Measurements from ENCODE around the gene DAP.

DAP gene

DNA sequence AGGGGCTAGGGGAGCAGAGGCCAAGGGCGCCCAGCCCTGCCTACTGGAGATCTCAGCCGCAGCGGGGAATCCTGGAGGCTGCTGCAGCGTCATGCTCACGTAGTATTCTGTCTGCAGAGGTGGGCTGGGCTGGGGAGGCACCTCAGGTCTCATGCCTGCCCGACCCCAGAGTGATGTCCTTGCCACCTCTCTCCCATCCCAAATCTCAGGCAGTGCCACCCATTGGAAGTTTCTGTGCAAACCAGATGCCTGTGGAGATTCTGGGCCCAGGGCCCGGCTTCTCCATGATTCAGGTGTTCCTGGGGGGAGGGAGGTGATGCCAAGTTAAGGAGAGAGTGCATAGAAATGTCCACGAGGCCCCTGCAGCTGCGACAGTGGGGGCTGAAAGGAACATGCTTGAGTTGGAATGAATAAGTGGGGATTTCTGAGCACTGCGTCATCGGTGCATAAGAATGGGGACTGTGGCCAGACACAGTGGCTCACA, 125.1 kb downstream of the DAP start:
- no peak for ATAC-seq (ENCODE audit: insufficient read depth, low read depth)
- no peak overlapping the region for H3K4me3 ChIP-seq (ENCODE audit: low read depth in 1 of 2, low read length in 2 of 2)
- H3K36me3 ChIP-seq (ENCODE audit: insufficient read depth, low read length): peaks cover 48% of the 10 kb centered on the region
- H4K20me1 ChIP-seq (ENCODE audit: insufficient read depth, low read length): peaks cover 28% of the 10 kb centered on the region; the same call in 1 of the 2 replicates
- H3K27ac ChIP-seq (ENCODE audit: low read length): no peak overlapping the region
- peaks cover 7% of the 10 kb centered on the region for H3K9me3 ChIP-seq (ENCODE audit: insufficient read depth, low read length, severe bottlenecking)
- H3K4me1 ChIP-seq (ENCODE audit: insufficient read depth, low read length): peaks cover 3% of the 10 kb centered on the region; the same call in 1 of the 2 replicates
- H3K4me2 ChIP-seq (ENCODE audit: insufficient read depth, low read length): no peak overlapping the region
- H3K9ac ChIP-seq (ENCODE audit: low read depth, low read length): no peak overlapping the region
- DNase-seq: no peak
- H3K79me2 ChIP-seq (ENCODE audit: insufficient read depth, low read length): peaks cover 74% of the 10 kb centered on the region
- H2AFZ ChIP-seq (ENCODE audit: low read depth, low read length): no peak overlapping the region
- H3K27me3 ChIP-seq (ENCODE audit: insufficient read depth, low read length, poor library complexity): no peaks in the 10 kb centered on the region
- TF ChIP-seq, protein P1, sequence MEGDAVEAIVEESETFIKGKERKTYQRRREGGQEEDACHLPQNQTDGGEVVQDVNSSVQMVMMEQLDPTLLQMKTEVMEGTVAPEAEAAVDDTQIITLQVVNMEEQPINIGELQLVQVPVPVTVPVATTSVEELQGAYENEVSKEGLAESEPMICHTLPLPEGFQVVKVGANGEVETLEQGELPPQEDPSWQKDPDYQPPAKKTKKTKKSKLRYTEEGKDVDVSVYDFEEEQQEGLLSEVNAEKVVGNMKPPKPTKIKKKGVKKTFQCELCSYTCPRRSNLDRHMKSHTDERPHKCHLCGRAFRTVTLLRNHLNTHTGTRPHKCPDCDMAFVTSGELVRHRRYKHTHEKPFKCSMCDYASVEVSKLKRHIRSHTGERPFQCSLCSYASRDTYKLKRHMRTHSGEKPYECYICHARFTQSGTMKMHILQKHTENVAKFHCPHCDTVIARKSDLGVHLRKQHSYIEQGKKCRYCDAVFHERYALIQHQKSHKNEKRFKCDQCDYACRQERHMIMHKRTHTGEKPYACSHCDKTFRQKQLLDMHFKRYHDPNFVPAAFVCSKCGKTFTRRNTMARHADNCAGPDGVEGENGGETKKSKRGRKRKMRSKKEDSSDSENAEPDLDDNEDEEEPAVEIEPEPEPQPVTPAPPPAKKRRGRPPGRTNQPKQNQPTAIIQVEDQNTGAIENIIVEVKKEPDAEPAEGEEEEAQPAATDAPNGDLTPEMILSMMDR (IDR thresholded peaks at IDR 0.05; ENCODE audit: borderline replicate concordance, extremely low read depth, low read length, poor library complexity, severe bottlenecking): no peak

DNA sequence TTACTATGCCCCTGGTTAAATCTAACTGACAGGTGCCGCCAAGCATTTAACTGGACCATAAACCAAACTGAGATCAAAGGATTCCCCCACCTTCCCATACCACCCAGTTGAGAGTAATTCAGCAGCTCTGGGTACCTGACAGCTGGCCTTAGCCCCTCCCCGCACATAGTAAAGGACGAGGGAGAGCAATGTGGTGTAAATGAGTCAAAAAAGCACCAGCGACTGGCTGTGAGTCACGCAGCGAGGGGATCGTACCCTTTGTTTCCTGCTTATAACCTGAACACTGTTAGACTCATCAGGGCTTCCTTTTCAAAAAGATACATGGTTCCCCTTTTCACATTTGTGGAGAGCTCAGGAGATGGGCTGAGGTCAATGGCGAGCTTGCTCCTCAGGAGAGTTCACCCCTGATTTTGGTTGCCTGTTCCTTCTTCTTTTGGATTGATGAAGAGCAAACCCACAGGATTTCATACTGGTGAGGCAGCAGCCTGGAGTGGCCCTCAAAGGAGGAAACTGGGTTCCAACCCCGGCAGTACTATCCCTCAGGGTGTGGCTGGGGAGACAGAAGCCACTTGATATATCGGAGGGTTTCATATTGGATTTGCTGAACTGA, 125.7 kb downstream of the DAP start:
- Histone ChIP-seq H3K9ac (ENCODE audit: low read depth, low read length) (no peak overlapping the region), H3K79me2 (ENCODE audit: insufficient read depth, low read length) (peaks cover 73% of the 10 kb centered on the region), H3K4me2 (ENCODE audit: insufficient read depth, low read length) (no peak overlapping the region), H3K27me3 (ENCODE audit: insufficient read depth, low read length, poor library complexity) (no peaks in the 10 kb centered on the region), H2AFZ (ENCODE audit: low read depth, low read length) (no peak overlapping the region), H3K4me3 (ENCODE audit: low read depth in 1 of 2, low read length in 2 of 2) (no peak overlapping the region), H3K4me1 (ENCODE audit: insufficient read depth, low read length) (peaks cover 3% of the 10 kb centered on the region; the same call in 1 of the 2 replicates), H3K27ac (ENCODE audit: low read length) (no peak overlapping the region; the same call in 1 of the 2 replicates), H3K9me3 (ENCODE audit: insufficient read depth, low read length, severe bottlenecking) (peaks cover 7% of the 10 kb centered on the region), H4K20me1 (ENCODE audit: insufficient read depth, low read length) (peaks cover 29% of the 10 kb centered on the region; the same call in 1 of the 2 replicates), H3K36me3 (ENCODE audit: insufficient read depth, low read length) (peaks cover 48% of the 10 kb centered on the region)
- ATAC-seq (ENCODE audit: insufficient read depth, low read depth) (no peak), DNase-seq (no peak)
- TF ChIP-seq EZH2 (IDR thresholded peaks at IDR 0.05; ENCODE audit: borderline replicate concordance, low read depth, low read length, severe bottlenecking): no peak

DNA sequence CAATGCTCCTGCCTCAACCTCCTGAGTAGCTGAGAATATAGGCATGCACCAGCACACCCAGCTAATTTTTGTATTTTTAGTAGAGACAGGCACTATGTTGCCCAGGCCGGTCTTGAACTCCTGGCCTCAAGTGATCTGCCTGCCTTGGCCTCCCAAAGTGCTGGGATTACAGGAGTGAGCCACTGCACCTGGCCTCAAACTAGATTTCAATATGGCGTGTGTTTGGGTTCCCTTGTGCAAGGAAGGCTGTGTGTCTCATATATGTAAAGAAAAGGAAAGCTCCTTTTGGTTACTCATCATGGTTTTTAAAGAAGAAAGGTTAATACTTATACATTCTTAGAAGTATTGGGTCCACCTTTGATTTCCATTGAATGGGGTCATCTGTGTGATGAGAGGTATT, 126.5 kb downstream of the DAP start:
- H3K79me2 ChIP-seq (ENCODE audit: insufficient read depth, low read length): peaks cover 77% of the 10 kb centered on the region
- no peak overlapping the region for H3K4me3 ChIP-seq (ENCODE audit: low read depth in 1 of 2, low read length in 2 of 2)
- H4K20me1 ChIP-seq (ENCODE audit: insufficient read depth, low read length): peaks cover 29% of the 10 kb centered on the region; the same call in 1 of the 2 replicates
- H2AFZ ChIP-seq (ENCODE audit: low read depth, low read length): no peak overlapping the region
- no peak overlapping the region for H3K4me2 ChIP-seq (ENCODE audit: insufficient read depth, low read length)
- H3K36me3 ChIP-seq (ENCODE audit: insufficient read depth, low read length): peaks cover 43% of the 10 kb centered on the region
- no peaks in the 10 kb centered on the region for H3K27me3 ChIP-seq (ENCODE audit: insufficient read depth, low read length, poor library complexity)
- DNase-seq: no peak
- no peak for ATAC-seq (ENCODE audit: insufficient read depth, low read depth)
- peaks cover 3% of the 10 kb centered on the region; the same call in 1 of the 2 replicates for H3K4me1 ChIP-seq (ENCODE audit: insufficient read depth, low read length)
- H3K9me3 ChIP-seq (ENCODE audit: insufficient read depth, low read length, severe bottlenecking): peaks cover 7% of the 10 kb centered on the region
- TF ChIP-seq, protein P1 (IDR thresholded peaks at IDR 0.05; ENCODE audit: borderline replicate concordance, extremely low read depth, low read length, poor library complexity, severe bottlenecking): no peak
- TF ChIP-seq EZH2 (IDR thresholded peaks at IDR 0.05; ENCODE audit: borderline replicate concordance, low read depth, low read length, severe bottlenecking): no peak
- H3K9ac ChIP-seq (ENCODE audit: low read depth, low read length): no peak overlapping the region
- H3K27ac ChIP-seq (ENCODE audit: low read length): no peak overlapping the region

DNA sequence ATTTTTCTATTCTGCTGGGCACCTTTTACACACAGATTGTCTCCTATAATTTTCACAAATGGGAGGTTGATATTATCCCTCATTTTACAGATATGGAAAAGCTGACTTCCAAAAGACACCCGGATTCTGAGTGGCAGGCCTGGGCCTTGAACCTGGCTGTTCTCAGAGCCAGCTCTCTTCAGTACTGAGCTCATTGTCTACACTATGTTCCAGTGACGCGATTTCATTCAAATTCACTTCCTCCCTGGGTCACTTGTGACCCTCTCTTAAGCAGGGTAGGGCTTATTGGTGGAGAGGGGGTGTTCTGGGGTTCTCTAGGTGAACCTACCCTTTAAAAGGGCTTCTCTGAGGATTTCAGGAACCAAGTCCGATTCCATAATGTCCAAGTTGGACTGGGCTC, 127.0 kb downstream of the DAP start:
- H3K79me2 ChIP-seq (ENCODE audit: insufficient read depth, low read length): peaks cover 82% of the 10 kb centered on the region
- TF ChIP-seq EZH2 (IDR thresholded peaks at IDR 0.05; ENCODE audit: borderline replicate concordance, low read depth, low read length, severe bottlenecking): no peak
- TF ChIP-seq, protein P1 (IDR thresholded peaks at IDR 0.05; ENCODE audit: borderline replicate concordance, extremely low read depth, low read length, poor library complexity, severe bottlenecking): no peak
- H3K4me2 ChIP-seq (ENCODE audit: insufficient read depth, low read length): no peak overlapping the region
- DNase-seq (no peak), ATAC-seq (ENCODE audit: insufficient read depth, low read depth) (no peak; the same call in 2 of the 3 replicates)
- H3K4me1 ChIP-seq (ENCODE audit: insufficient read depth, low read length): peaks cover 3% of the 10 kb centered on the region; the same call in 1 of the 2 replicates
- H3K9ac ChIP-seq (ENCODE audit: low read depth, low read length): no peak overlapping the region
- peaks cover 7% of the 10 kb centered on the region for H3K9me3 ChIP-seq (ENCODE audit: insufficient read depth, low read length, severe bottlenecking)
- H3K4me3 ChIP-seq (ENCODE audit: low read depth in 1 of 2, low read length in 2 of 2): no peak overlapping the region
- H3K27me3 ChIP-seq (ENCODE audit: insufficient read depth, low read length, poor library complexity): no peaks in the 10 kb centered on the region
- peaks cover 29% of the 10 kb centered on the region; the same call in 1 of the 2 replicates for H4K20me1 ChIP-seq (ENCODE audit: insufficient read depth, low read length)
- peaks cover 43% of the 10 kb centered on the region for H3K36me3 ChIP-seq (ENCODE audit: insufficient read depth, low read length)
- H2AFZ ChIP-seq (ENCODE audit: low read depth, low read length): no peak overlapping the region
- H3K27ac ChIP-seq (ENCODE audit: low read length): no peak overlapping the region
